Keratinocyte (primary cell): ENCODE measurements around the gene DHRSX. TPM values are rescaled to one million over a fixed set of nuclear protein-coding genes. Genes with fewer than 3 reads are reported as not detected.
"Not testable (repeated sequence)": the region's sequence is repeated elsewhere in the genome, so short reads cannot be mapped to it uniquely, and the experiment has no call there.

Experiments used
- DNase-seq: peaks from one replicate; pipeline ENCODE4 v3.0.0-alpha.2; 2011; ENCODE audit warnings: low read depth, missing footprints, low spot score
- FAIRE-seq: peaks from 2 replicates; lab custom pipeline; 2011; peaks lifted over from hg19 to GRCh38; lab: Jason Lieb, UNC
- H2AFZ ChIP-seq: 2 replicates; pipeline ENCODE4 v1.6.0; 2012; ENCODE audit warnings: low read length, control low read depth, inconsistent platforms; ENCODE audit not compliant: control insufficient read depth
- H3K27ac ChIP-seq: 2 replicates; pipeline ENCODE4 v1.5.1; 2011; ENCODE audit warnings: low read length; ENCODE audit not compliant: control insufficient read depth, insufficient read depth
- H3K27me3 ChIP-seq: 3 replicates; pipeline ENCODE4 v1.6.0; 2011; ENCODE audit warnings: low read length; ENCODE audit not compliant: control insufficient read depth, insufficient read depth; ENCODE audit errors: extremely low read depth
- H3K36me3 ChIP-seq, 2 experiments: 2 replicates in 1 of 2; 3 replicates in 1 of 2; pipeline ENCODE4 v1.5.1; 2011; ENCODE audit warnings: low read length in 2 of 2, mild to moderate bottlenecking in 1 of 2; ENCODE audit not compliant: control insufficient read depth in 2 of 2, insufficient read depth in 2 of 2; ENCODE audit errors: extremely low read depth in 1 of 2
- H3K4me1 ChIP-seq: 3 replicates; pipeline ENCODE4 v1.5.1; 2011; ENCODE audit warnings: low read length; ENCODE audit not compliant: control insufficient read depth, insufficient read depth; ENCODE audit errors: extremely low read depth
- H3K4me2 ChIP-seq: 3 replicates; pipeline ENCODE4 v1.6.0; 2011; ENCODE audit warnings: low read depth, low read length; ENCODE audit not compliant: control insufficient read depth, insufficient read depth; ENCODE audit errors: extremely low read depth
- H3K4me3 ChIP-seq, 3 experiments: fragments of 200-600 bp in 1 of 3; sonication (generic) in 1 of 3; 2 replicates in 2 of 3; 3 replicates in 1 of 3; pipeline ENCODE4 v1.5.1; 2011 to 2016; ENCODE audit warnings: low read length in 3 of 3, mild to moderate bottlenecking in 3 of 3, control low read depth in 2 of 3, inconsistent platforms in 1 of 3, low read depth in 1 of 3, mixed read lengths in 1 of 3, mixed run types in 1 of 3, moderate library complexity in 1 of 3; ENCODE audit not compliant: control insufficient read depth in 2 of 3, insufficient read depth in 2 of 3; ENCODE audit errors: extremely low read depth in 1 of 3
- H3K79me2 ChIP-seq: 2 replicates; pipeline ENCODE4 v1.6.0; 2012; ENCODE audit warnings: low read length; ENCODE audit not compliant: control insufficient read depth, insufficient read depth
- H3K9ac ChIP-seq: 3 replicates; pipeline ENCODE4 v1.6.0; 2011; ENCODE audit warnings: low read length; ENCODE audit not compliant: control insufficient read depth, insufficient read depth; ENCODE audit errors: extremely low read depth
- H3K9me1 ChIP-seq: 3 replicates; pipeline ENCODE4 v1.6.0; 2011; ENCODE audit warnings: low read length; ENCODE audit not compliant: control insufficient read depth, insufficient read depth; ENCODE audit errors: extremely low read depth
- H3K9me3 ChIP-seq: 2 replicates; pipeline ENCODE4 v1.5.1; 2012; ENCODE audit warnings: low read depth, low read length; ENCODE audit not compliant: control insufficient read depth
- H4K20me1 ChIP-seq: 3 replicates; pipeline ENCODE4 v1.6.0; 2011; ENCODE audit warnings: low read length; ENCODE audit not compliant: control insufficient read depth, insufficient read depth; ENCODE audit errors: extremely low read depth
- CTCF ChIP-seq, 3 experiments: IDR thresholded peaks in 1 of 3; conservative IDR thresholded peaks in 1 of 3; optimal IDR thresholded peaks in 1 of 3; 2 replicates in 2 of 3; 3 replicates in 1 of 3; pipeline versions ENCODE3 to v1.5.1; 2011; ENCODE audit warnings: low read length in 3 of 3, mild to moderate bottlenecking in 3 of 3, moderate library complexity in 2 of 3, control low read depth in 1 of 3, inconsistent platforms in 1 of 3; ENCODE audit not compliant: insufficient read depth in 2 of 3; ENCODE audit errors: extremely low read depth in 1 of 3
- EZH2 ChIP-seq: IDR thresholded peaks from one replicate; pipeline ENCODE4 v1.6.1; 2012; ENCODE audit warnings: inconsistent platforms, mild to moderate bottlenecking, low read length, moderate library complexity
- dilution Hi-C: fragments of 300-500 bp; cut with MboI; formaldehyde crosslinking; loops from one replicate; pipeline ENCODE4 v1.7.0; 2020; ENCODE audit warnings: low sequenced_read_pairs; ENCODE audit not compliant: extremely low pct_ligation_motif_present
- polyA plus RNA-seq, 5 experiments: library from polyadenylated mRNA; depleted of rRNA in 3 of 5; stranded (reverse) in 3 of 5; stranded (forward) in 1 of 5; unstranded in 1 of 5; fragments of >200 nt; gene quantifications; 1 replicate in 1 of 5; 2 replicates in 3 of 5; 3 replicates in 1 of 5; pipeline versions ENCODE4 v1.2.1 to v1.2.3, GENCODE V29; 2011 to 2012; ENCODE audit warnings: missing spikeins in 2 of 5, low read depth in 1 of 5, low replicate concordance in 1 of 5

Gene DHRSX
- polyA plus RNA-seq, 1 donor (not counting 4 experiments of a cell fraction or from before 2014, with no cell fraction given), result 20.4 TPM

- H3K4me2 ChIP-seq, result no peak overlapping the region
- dilution Hi-C loops, result no loop called here
- H3K27me3 ChIP-seq, result no peaks in the 10 kb centered on the region
- no peaks in the 10 kb centered on the region for H3K36me3 ChIP-seq
- H3K4me3 ChIP-seq, result no peak overlapping the region
- H3K4me1 ChIP-seq, result peaks cover 9% of the 10 kb centered on the region
- no peaks in the 10 kb centered on the region for H3K9me1 ChIP-seq
- DNase-seq (no peak), FAIRE-seq (no peak)
- TF ChIP-seq CTCF (optimal IDR thresholded peaks at IDR 0.05 in 1 of 3, IDR thresholded peaks at IDR 0.05 in 1 of 3, conservative IDR thresholded peaks at IDR 0.05 in 1 of 3; ENCODE audit: extremely low read depth in 1 of 3, insufficient read depth in 2 of 3, low read length in 3 of 3) (no peak), EZH2 (no peak)
- H3K9ac ChIP-seq, result no peak overlapping the region
- peaks cover 3% of the 10 kb centered on the region for H3K79me2 ChIP-seq
- H3K27ac ChIP-seq, result no peak overlapping the region
- H4K20me1 ChIP-seq, result no peaks in the 10 kb centered on the region
- peaks cover 3% of the 10 kb centered on the region for H3K9me3 ChIP-seq
- H2AFZ ChIP-seq, result no peak overlapping the region
These were observed 110.0 kb downstream of the DHRSX start for GRCh38 chrX:2390754-2391153.

GRCh38 chrX:2389731-2390130, 111.0 kb downstream of the DHRSX start:
- H2AFZ ChIP-seq, H3K4me2 ChIP-seq, H4K20me1 ChIP-seq, H3K4me1 ChIP-seq, FAIRE-seq, H3K9me3 ChIP-seq, H3K4me3 ChIP-seq, H3K9ac ChIP-seq, H3K9me1 ChIP-seq, H3K36me3 ChIP-seq, H3K79me2 ChIP-seq, H3K27me3 ChIP-seq, dilution Hi-C loops, H3K27ac ChIP-seq, DNase-seq: not testable (repeated sequence)

GRCh38 chrX:2389324-2389723, 111.5 kb downstream of the DHRSX start:
- Histone ChIP-seq H3K79me2 (peaks cover 3% of the 10 kb centered on the region), H3K36me3 (no peaks in the 10 kb centered on the region), H3K27me3 (no peaks in the 10 kb centered on the region), H3K9me1 (no peaks in the 10 kb centered on the region), H3K9me3 (peaks cover 3% of the 10 kb centered on the region), H3K9ac (no peak overlapping the region), H4K20me1 (no peaks in the 10 kb centered on the region), H3K4me1 (peaks cover 9% of the 10 kb centered on the region), H3K27ac (no peak overlapping the region), H3K4me3 (no peak overlapping the region), H2AFZ (no peak overlapping the region), H3K4me2 (no peak overlapping the region)
- DNase-seq (no peak), FAIRE-seq (no peak)
- no peak for TF ChIP-seq EZH2
- no peak for TF ChIP-seq CTCF (optimal IDR thresholded peaks at IDR 0.05 in 1 of 3, IDR thresholded peaks at IDR 0.05 in 1 of 3, conservative IDR thresholded peaks at IDR 0.05 in 1 of 3; ENCODE audit: extremely low read depth in 1 of 3, insufficient read depth in 2 of 3, low read length in 3 of 3)
- dilution Hi-C loops, result no loop called here
